ENCODE data around the gene FBN3.

Gene FBN3

DNA sequence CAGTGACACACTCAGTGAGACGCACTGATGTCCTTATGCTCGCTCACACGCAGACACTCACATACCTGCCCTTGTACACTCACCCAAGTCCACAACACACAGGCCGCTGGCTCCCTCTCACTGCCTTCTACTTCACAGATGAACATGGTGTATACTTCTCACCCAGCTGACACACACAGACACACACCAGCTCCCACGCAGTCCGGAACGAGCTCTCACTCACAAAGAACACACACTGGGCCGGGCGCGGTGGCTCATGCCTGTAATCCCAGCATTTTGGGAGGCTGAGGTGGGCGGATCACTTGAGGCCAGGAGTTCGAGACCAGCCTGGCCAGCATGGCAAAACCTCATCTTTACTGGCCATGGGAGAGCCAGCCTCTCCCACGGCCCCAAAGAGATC is 65.2 kb downstream of the FBN3 start:
- no peak for FAIRE-seq
- no peak for TF ChIP-seq POLR2A (IDR thresholded peaks at IDR 0.05; ENCODE audit: low read depth, low read length)
- DNase-seq (ENCODE audit: insufficient read length, low spot score) = no peak

DNA sequence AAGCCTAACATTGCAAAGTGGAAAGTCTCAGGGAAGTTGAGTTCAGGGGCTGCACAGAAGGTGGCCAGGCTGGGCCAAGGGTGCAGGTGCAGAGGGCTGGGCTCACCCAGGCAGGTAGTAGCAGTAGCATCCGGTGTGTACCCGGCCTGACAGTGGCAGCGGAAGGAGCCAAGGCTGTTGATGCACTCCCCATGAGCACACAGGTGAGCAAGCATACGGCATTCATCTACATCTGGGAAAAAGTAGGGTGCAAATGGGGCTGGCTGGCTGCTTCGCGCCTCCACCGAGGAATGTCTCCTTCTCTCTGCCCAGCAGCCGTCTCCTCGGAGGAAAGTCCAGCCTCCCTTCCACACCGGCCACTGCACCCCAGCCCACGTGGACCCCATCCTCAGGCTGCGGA is 66.3 kb downstream of the FBN3 start:
- DNase-seq (ENCODE audit: insufficient read length, low spot score) = no peak
- FAIRE-seq = no peak
- TF ChIP-seq POLR2A (IDR thresholded peaks at IDR 0.05; ENCODE audit: low read depth, low read length) = no peak

DNA sequence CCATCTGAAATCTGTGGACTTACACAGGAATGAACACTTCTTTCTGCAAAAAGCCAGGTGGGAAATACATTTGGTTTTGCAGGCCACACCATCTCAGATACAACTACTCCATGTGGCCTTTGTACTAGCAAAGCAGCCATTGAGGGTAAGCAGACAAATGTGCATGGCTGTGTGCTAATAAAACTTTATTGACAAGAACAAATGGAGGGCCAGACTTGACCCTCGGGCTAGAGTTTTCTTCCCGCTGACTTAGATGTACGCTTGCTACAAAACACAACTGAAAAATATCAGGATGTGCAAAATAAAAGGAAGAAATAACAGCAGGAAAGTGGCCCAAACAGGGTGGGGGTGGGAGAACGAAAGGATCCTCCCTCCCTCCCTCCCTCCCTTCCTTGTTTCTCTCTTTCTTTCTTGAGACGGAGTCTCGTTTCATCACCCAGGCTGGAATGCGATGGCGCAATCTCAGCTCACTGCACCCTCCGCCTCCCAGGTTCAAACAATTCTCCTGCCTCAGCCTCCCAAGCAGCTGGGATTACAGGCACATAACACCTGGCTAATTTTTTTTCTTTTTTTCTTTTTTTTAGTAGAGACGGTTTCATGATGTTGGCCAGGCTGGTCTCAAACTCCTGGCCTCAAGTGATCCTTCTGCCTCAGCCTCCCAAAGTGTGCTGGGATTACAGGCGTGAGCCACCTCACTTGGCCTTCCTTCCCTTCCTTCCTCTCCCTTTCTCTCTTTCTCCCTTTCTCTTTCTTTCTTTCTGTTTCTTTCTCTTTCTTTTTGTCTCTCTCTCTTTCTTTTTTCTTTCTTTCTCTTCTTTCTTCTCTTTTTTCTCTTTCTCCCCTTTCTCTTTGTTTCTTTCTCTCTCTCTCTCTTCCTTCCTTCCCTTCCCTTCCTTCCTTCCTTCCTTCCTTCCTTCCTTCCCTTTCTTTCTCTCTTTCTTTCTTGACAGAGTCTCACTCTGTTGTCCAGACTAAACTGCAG is 67.5 kb downstream of the FBN3 start:
- FAIRE-seq (no peak), DNase-seq (ENCODE audit: insufficient read length, low spot score) (no peak)
- TF ChIP-seq POLR2A (IDR thresholded peaks at IDR 0.05; ENCODE audit: low read depth, low read length) = no peak

DNA sequence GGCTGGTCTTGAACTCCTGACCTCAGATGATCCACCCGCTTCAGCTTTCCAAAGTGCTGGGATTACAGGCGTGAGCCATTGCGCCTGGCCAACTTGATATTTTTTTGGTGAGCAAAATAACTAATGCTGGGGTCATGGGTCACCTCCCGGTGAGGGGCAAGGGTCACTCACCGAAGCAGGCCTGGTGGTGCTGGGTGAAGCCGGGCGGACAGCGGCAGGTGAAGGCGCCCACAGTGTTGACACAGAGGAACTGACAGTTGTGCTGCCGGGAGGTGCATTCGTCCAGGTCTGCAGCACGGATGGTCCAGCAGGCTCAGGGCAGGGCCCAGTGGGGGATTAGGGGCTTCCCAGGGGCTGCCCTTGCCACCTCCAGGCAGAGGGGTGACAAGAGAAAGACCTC is 68.6 kb downstream of the FBN3 start:
- DNase-seq (ENCODE audit: insufficient read length, low spot score) = no peak
- no peak for FAIRE-seq
- TF ChIP-seq POLR2A (IDR thresholded peaks at IDR 0.05; ENCODE audit: low read depth, low read length) = no peak

DNA sequence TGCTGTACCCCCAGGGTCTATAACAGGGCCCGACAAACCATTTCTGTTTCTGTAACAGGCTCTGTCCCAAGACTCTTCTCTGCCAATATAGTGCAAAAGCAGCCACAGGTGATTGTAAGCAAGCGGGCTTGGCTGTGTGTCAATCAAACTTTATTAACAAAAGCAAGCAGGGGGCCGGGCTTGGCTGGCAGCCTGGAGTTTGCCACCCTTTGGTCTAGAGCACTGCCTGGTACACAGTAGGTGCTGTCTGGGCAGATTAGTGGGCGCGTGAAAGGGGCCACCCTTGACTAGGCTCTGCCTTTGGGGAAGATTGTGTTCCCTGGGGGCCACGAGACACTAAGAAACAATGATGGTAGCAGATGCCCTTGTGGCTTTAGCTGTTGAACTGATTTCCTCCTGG is 69.4 kb downstream of the FBN3 start:
- DNase-seq (ENCODE audit: insufficient read length, low spot score) = no peak
- no peak for FAIRE-seq
- TF ChIP-seq POLR2A (IDR thresholded peaks at IDR 0.05; ENCODE audit: low read depth, low read length) = no peak

DNA sequence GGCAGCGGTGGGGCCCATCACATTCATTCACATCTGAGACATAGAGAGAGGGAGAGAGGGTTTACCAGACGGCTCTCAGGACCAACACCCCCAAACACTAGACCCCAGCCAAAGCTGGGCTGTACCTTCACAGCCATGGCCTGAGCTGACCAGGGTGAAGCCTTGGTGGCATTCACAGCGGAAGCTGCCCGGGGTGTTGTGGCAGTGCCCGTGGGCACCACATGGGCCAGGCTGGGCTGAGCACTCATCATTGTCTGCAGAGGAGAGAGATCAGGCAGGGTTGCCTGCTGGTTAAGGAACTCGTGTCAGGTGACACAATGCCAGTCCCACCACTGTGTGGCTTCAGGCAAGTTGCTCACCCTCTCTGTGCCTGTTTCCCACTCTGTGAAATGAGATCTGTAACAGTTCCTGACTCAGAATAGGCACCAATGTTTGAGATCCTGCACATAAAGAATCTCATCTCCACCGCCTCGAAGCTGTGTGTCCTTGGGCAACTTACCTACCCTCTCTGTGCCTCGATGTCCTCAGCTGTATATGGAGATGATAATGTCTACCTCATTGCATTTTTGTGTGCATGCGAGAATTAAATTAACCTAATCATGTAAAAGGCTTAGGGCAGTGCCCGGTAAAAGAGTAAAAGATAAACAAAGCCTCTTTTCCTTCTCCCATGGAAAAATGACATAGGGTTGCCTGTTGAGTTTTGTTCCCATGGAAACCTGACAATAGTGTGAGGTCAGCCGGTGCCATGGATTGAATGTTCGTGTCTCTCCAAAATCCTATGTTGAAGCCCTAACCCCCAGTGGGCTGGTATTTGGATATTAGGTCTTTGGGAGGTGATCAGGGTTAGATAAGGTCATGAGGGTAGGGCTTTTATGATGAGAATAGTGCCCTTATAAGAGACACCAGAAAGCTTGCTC is 74.0 kb downstream of the FBN3 start:
- TF ChIP-seq POLR2A (IDR thresholded peaks at IDR 0.05; ENCODE audit: low read depth, low read length) = no peak
- no peak for DNase-seq (ENCODE audit: insufficient read length, low spot score)

DNA sequence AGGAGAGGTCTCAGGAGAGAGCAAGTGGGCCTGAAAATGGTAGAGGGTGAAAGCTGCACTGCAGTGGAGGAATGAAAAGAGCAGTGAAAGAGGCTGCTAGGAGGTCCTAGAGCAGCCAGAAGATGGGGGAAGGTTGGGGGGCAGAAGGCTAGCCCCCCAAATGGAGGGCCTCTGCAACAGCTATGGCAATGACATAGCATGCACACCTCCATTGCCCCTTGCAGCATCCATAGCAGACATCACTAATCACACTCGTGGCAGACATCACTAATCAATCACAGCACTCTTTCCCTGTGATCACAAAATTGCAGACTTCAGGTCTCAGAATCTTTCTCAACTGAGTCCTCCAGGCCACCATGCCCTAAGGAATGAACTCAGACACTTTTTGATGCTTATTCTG is 74.9 kb downstream of the FBN3 start:
- DNase-seq (ENCODE audit: insufficient read length, low spot score) (no peak), FAIRE-seq (no peak)
- no peak for TF ChIP-seq POLR2A (IDR thresholded peaks at IDR 0.05; ENCODE audit: low read depth, low read length)

More for the DNA sequence above, 74.0 kb downstream of the FBN3 start:
- FAIRE-seq = no peak

DNA sequence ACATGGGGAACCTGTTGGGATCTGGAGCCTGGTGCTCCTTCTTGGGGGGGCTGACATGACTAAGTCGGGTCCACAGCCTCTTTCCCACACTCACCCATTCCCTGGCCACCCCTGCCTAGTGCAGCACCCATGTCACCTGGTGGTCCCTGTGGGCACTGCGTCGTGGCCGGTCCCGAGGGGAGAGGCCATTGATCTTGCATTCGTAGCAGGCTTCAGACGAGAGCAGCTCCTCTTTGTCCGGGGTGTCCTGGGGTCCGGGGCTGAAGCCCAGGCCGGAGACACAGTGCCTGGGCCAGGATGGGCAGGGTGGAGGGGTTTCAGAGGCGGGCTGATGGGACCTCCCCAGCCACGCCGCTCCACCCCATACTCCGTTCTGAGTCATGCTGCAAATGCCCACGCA is 77.5 kb downstream of the FBN3 start:
- DNase-seq (ENCODE audit: insufficient read length, low spot score) (no peak), FAIRE-seq (no peak)
- no peak for TF ChIP-seq POLR2A (IDR thresholded peaks at IDR 0.05; ENCODE audit: low read depth, low read length)

DNA sequence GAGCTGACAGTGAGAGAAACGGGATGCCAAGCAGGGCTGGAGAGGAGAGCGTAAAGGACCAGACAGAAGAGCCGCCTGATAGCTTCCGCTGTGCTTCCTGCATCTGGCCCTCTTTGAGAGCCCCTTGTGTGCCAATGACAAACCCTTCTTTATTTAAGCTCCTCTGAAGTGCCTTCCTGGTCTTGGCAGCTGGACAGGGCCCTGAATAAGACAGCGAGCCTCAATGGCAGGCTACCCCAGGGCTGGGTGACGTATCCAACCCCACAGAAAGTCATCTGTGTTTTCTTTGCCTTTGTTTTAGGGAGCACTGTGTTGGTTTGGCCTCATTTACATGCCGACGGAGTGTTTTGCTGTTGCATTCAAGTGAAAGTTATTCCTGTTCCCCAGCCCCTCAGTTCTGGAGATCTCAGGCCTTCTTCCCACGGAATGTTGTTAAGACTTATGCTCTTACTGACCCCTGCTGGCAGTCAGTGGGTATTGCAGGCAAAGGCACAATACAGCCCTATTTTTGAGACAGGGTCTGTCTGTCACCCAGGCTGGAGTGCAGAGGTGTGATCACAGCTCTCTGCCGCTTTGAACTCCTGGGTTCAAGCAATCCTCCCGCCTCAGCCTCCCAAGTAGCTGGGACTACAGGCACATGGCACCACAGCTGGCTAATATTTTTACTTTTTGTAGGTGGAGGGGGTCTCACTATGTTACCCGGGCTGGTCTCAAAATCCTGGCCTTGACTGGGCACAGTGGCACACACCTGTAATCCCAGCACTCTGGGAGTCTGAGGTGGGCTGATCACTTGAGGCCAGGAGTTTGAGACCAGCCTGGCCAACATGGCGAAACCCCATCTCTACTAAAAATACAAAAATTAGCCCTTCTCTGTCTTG is 80.1 kb downstream of the FBN3 start:
- FAIRE-seq = no peak

DNA sequence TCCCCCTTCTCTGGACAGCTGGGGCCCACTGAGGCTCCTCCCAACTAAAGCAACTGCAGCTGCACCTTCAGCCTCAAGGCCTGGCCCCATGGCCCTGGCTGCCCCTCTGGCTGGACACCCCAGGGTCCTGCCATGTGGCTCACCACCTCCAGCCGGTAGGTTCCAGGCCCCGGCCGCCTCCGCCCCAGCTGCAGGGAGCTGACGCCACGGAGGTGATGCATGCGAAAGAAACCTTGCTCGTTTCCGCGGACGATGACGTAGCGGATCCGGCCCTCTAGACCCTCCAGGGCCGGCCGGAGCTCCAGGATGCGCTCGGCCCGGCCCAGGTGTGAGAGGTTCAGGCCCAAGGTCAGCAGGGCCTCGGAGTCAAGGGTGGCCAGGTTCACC is 83.5 kb downstream of the FBN3 start:
- TF ChIP-seq POLR2A (IDR thresholded peaks at IDR 0.05; ENCODE audit: low read depth, low read length) = no peak
- FAIRE-seq (no peak), DNase-seq (ENCODE audit: insufficient read length, low spot score) (no peak)

More for the DNA sequence above, 80.1 kb downstream of the FBN3 start:
- no peak for DNase-seq (ENCODE audit: insufficient read length, low spot score)
- TF ChIP-seq POLR2A (IDR thresholded peaks at IDR 0.05; ENCODE audit: low read depth, low read length) = no peak

DNA sequence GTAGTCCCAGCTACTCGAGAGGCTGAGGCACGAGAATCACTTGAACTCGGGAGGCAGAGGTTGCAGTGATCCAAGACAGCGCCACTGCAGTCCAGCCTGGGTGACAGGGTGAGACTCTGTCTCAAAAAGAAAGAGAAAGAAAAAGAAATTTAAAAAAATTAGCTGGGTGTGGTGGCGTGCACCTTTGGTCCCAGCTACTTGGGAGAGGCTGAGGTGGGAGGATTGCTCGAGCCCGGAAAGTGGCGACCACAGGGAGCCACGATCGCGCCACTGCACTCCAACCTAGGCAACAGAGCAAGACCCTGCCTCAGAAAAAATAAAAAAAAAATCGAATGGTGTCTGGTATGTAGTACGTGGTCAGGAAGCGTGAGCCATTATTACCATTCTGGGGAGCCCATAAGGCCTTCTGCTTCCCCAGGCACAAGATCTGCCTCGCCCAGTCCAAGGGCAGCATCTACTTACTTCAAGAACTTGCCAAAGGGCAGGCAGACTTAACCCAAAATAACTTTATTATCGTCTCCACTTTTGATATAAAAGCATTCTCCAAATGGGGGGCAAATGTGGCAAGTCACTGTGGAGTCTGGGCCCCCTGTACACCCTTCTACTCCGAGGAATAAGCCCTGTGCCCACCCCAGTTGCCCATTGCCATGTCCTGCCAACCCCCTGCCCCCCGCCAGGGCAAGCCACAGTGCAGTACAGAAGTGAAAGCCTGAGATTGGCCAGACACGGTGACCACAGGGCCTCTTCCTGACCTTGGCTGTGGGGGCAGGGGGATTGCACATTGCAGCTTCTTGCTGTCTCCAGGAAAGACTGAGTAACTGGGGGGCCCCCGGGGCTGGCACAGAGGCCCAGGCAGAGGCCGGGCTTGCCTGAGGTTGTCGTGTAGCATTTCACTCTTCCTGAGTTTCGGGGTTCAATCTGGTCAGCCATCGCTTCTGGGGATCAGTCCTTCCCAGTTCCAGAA is 84.2 kb downstream of the FBN3 start:
- no peak for TF ChIP-seq POLR2A (IDR thresholded peaks at IDR 0.05; ENCODE audit: low read depth, low read length)
- DNase-seq (ENCODE audit: insufficient read length, low spot score) (no peak), FAIRE-seq (no peak)

DNA sequence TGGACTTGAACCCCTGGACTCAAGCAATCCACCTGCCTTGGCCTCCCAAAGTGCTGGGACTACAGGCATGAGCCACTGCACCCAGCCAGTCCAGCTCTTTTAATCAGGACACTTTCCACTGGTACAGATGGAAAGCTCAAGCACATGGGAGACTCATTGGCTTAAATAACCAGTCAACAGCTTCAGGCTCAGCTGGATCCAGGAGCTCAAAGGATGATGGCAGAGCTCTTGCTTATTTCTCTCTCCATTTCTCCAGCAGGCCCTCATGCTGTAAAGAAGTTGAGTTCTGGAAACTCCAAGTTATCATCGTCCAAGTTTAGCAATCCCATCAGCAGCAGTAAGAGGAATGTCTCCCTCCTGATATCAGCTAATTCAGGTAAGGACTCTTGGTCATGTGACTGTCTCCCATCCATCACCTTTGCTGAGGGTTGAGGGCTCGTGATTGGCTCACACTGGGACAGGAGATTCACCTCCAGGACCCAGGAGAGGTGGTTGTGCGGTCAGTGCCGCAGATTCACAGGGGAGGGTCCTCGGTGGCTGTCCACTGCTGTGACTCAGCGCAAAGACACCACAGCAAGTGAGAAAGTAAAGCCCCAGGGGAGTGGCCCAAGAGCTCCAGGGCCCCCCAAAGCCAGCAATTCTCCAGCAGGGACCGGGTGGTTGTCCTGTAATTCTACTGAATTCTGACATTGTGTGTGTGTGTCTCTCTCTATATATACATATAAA is 91.7 kb downstream of the FBN3 start:
- FAIRE-seq = no peak
- TF ChIP-seq POLR2A (IDR thresholded peaks at IDR 0.05; ENCODE audit: low read depth, low read length) = no peak

More for the DNA sequence above, 91.7 kb downstream of the FBN3 start:
- no peak for DNase-seq (ENCODE audit: insufficient read length, low spot score)
